ENCODE measurements around the gene TMED8.
"Not testable (repeated sequence)": the region's sequence is repeated elsewhere in the genome, so short reads cannot be mapped to it uniquely, and the experiment has no call there.

TMED8 gene

DNA sequence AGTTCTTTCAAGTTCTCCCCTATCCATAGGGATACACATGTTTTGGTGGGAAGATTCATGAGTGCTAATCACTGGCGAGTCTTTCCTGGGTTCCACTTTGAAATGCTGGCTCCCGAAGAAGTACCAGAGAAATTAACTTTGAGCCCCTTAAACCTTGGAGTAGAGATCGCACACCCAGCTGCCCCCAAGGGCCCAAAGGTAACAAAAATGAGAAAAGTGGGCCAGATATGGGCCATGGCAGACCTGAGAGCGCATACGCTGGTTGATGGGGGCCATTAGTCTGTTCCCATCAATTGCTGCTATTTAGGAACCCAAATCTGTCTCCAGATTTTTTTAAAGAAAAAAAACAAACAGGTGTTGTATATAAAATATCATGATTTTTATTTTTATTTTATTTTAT, 53.9 kb downstream of the TMED8 start:
- no peak for DNase-seq (ENCODE audit: low read depth)

- no peak for DNase-seq (ENCODE audit: low read depth)
These were observed 54.5 kb downstream of the TMED8 start for GRCh38 chr14:77322250-77322902.

DNA sequence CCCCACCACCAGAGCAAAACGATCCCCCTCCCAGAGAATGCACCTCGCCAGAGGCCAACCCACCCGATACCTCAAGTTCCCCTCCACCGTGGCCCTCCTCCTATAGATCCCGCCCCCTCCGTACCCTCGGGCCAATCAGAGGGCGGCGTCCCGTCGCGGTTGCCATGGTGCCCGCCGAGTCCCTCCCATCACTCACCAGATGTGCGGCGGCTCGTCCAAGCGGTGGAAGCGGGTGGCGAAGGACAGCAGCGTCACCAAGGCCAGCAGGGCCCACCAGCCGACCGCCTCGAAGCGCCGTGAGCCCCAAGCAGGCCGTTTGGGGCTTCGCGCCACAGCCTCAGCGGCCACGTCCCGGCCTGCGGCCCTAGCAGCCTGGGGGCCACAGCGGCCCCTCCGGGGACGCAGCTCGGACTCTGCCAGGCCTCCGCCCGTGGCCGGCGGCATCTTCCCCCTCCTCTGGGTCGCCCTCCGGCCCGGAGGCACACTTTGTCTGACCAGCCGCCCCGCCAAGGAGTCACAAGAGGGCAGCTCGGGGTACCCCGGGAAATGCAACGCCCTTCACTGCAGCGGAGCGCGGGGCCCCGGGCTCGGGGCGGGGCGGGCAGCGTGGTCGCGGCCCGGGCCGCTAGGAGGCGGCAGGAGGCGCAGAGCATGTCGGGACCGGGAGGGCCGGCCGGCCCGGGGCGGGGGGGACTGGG, 56.5 kb downstream of the TMED8 start, which contains the start of gene POMT2:
Gene POMT2 (minus strand): TSS at position 646 of the 698 bp plus-strand sequence. CDS start 202 bp downstream, at position 444.
- DNase-seq (ENCODE audit: low read depth), result peak; percentile 85

DNA sequence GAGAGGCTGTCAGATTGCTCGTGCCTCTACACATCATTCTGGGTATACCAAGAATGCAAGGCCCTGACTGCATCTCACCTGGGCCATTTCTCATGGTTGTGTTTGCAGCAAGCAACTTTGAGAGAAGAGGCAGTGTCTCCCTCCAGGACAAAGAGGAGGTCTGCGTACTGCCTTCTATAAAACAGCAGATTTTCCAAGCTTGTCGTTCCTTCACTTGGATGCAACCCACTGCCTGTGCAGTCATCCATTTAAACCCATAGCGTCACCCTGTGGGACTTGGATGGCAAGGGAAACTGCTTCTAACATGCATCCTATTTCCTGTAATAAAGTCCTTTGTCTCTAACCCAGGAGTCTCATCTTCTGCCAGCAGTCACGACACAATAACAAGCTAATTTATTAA, 57.5 kb downstream of the TMED8 start:
- no peak for DNase-seq (ENCODE audit: low read depth)

DNA sequence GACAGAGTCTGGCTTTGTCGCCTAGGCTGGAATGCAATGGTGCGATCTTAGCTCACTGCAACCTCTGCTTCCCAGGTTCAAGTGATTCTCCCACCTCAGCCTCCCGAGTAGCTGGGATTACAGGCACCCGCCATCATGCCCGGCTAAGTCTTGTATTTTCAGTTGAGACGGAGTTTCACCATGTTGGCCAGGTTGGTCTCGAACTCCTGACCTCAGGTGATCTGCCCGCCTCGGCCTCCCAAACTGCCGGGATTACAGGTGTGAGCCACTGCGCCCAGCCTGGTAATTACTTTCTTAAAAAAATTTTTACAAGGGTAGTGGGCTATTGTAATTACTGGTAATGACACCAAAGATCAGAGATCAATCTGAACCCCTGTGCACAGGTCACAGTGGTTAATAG, 58.1 kb downstream of the TMED8 start:
- DNase-seq (ENCODE audit: low read depth), result not testable (repeated sequence)

- DNase-seq (ENCODE audit: low read depth), result no peak
These were observed 58.8 kb downstream of the TMED8 start for GRCh38 chr14:77318006-77318553.

DNA sequence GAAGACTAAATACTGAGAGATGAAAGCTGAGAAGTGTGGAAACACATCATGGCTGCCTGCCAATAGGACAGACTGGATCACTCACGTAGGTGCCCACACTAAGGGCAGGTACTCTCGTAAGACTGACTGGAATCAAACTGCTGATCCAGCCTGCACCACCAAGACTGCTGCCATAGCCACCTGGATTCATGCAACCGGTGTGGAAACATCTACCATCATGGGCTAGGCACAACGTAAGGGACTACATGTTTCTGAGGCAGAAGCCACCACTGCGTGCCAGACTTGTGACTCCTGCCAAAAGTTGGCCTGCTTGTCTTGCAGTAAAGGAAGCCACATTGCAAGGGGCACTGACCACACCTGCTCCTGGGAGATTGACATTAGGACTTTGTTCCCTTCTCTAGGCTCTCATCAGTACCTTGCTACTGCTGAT, 60.0 kb downstream of the TMED8 start:
- DNase-seq (ENCODE audit: low read depth), result no peak

DNA sequence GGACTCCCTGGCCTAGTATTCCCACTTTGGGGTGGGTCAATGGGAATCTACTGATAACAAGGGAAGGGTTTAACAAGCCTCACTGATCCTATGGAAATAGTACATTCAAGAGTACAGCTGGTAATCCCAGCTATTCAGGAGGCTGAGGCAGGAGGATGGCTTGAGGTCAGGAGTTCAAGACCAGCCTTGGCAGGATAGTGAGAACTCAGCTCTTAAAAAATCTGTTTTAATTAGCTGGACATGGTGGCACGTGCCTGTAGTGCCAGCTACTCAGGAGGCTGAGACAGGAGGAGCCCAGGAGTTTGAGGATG, 60.7 kb downstream of the TMED8 start:
- DNase-seq (ENCODE audit: low read depth), result no peak

GRCh38 chr14:77314539-77315457, 62.1 kb downstream of the TMED8 start:
- DNase-seq (ENCODE audit: low read depth), result no peak

DNA sequence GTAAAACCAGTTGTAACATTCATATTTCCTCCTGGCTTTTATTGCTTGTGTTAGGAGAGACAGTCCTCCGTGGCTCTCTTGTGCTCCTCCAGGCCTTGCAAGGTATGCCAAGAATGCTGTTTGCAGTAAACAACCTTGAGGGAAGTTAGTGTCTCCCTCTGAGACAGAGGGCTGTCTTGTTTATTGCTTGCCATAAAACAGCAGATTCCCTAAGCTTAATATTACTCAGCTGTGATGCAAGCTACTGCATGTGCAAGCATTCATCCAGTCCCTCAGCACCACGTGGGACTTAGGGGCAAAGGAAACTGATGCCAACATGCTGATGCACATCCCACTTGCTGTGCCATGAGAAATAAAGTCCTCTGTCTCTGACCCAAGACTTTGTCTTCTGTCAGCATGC, 62.9 kb downstream of the TMED8 start:
- peak; percentile 89 for DNase-seq (ENCODE audit: low read depth)

DNA sequence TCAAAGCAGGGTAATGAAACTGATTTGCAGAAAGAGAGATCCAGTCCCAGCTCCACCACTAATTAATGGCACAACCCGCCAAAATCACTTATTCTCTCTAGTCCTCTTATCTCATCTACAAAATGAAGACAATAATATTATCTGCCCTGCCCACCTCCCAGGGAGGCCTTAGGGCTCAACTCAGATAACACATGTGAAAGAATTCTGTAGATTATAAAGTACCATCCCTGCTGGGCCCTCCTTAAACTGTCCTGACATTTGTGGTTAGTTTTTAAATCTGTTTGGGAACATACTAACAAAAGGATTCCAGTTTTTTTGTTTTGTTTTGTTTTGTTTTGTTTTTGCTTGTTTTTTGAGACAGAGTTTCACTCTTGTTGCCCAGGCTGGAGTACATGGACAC, 63.5 kb downstream of the TMED8 start:
- no peak for DNase-seq (ENCODE audit: low read depth)

DNA sequence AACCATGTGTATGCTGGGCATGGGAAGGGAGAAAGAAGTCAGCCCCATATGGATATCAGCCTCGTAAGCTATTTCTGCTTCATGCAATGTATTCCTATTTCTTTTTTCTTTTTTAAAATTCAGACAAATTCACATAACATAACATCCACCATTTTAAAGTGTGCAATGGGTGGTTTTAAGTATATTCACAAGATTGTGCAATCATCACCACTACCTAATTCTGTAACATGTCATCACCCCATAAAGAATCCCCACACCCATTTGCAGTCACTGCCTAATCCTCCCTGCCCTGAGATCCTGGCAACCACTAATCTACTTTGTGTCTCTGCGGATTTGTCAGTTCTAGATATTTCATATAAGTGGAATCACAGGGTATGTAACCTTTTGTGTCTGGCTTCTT, 65.7 kb downstream of the TMED8 start:
- no peak for DNase-seq (ENCODE audit: low read depth)

DNA sequence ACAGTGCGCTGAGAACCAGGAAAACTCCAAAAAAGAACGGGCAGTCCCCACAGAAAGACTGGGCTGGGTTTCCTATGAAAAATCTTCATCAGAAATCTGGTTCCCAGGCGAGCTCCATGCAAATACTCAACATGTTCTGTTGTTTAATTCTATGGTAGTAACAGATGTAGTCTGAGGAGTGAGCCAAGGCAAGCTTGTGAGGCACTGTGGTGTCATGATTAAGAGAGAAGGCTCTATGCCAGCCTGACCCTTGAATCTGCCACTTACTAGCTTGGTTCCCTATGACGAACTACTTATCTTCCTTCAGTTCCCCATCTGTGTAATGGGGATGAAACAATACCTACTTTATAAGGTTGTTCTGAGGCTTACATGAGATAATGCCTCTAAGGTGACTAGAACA, 66.9 kb downstream of the TMED8 start:
- DNase-seq (ENCODE audit: low read depth), result peak; percentile 22

DNA sequence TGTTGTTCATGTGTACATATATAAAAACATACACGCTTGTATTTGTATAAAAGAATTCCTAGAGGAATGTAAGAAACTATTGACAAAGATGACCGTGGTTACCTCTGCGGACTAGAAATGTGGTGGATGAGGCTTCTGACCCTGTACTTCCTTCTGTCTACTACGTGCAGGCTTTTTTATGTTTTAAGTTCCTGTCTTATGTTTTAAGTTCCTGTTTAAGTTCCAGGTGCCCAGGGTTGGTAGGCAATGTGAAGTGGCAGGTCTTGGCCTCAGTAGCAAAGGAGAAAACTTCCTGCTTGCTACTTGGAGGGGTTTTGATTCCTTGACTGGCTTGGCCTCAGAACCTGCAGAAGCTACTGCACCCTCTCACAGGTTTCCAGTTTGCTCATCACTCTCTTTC, 67.8 kb downstream of the TMED8 start:
- no peak for DNase-seq (ENCODE audit: low read depth)

DNA sequence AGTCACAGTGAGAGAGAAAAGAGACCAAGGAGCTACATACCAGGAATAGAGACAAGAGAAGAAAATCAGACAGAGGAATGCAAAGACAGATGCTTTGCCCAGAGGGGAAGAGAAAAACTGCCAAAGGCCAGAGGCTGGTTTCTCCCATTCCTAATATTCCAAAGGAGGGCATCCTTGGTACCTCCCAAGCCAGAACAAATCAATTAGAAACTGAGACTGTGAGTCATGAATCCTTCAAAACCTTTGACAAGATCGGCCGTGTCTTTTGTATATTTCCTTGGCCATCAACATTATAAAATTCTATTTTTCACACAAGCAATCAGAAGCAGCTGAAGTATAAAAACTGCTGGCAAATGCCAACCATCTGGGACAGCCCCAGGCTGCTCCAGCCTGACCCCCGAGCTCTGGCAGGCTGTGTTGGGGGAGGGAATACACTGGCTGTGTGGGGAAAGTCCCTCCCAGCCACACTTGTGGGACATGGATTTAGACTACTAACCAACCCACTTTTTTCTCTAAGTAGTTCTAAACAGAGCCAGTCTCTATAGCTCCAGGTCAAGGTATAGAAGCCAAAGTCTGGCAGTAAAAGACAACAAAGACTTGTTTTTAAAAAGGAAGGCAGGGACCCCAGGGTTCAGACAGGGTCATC, 69.9 kb downstream of the TMED8 start:
- peak; percentile 28 for DNase-seq (ENCODE audit: low read depth)

DNA sequence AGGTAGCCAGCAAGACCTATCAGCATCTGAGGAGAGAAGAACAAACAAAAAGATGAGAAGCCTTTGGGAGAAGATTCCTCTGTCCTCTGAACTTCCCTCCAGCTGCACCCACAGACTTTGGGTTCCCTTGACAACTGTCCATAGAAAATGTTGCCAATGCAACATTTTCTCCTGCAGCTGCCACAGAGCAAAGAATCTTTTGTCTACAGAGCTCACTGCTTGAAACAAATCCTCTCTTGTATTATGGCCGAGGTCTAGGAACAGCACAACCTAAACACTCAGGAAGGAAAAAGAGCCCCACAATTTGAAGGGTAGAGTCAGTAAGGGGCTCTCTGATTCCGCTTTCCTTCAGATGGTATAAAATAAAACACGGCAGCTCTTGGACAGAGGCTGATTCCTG, 70.5 kb downstream of the TMED8 start:
- DNase-seq (ENCODE audit: low read depth), result no peak

GRCh38 chr14:77305696-77306095, 71.2 kb downstream of the TMED8 start:
- no peak for DNase-seq (ENCODE audit: low read depth)

DNA sequence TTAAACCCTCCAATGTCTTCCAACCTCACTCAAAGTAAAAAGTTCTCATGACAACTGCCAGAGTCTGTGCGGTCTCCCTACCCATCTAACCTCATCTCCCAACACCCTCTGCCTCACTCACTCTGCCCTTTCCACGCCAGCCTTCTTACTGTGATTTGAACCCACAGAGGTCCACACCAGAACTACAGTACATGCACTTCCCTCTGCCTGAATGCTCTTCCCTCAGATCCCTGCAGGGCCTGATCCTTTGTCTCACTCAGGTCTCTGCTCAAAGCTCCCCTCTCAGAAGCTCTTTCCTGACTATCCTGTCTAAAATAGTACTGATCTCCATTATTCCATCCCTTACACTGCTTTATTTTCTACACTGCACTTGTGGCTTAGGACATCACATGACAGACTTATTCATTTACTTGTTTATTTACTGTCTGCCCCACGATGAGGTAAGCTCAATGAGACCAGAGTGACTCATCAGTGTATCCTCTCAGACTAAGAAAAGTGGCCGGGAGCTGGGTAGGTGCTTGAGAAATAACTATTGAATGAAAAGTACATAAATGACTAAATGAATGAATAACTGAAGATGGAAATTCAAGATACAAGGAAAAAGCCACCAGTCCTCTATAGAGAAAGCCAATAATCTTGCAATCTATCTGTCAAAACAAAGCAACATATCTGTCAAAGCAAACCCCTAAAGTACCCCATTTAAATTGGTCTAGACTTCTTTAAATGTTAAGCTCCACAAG, 73.3 kb downstream of the TMED8 start:
- DNase-seq (ENCODE audit: low read depth), result peak; percentile 87

DNA sequence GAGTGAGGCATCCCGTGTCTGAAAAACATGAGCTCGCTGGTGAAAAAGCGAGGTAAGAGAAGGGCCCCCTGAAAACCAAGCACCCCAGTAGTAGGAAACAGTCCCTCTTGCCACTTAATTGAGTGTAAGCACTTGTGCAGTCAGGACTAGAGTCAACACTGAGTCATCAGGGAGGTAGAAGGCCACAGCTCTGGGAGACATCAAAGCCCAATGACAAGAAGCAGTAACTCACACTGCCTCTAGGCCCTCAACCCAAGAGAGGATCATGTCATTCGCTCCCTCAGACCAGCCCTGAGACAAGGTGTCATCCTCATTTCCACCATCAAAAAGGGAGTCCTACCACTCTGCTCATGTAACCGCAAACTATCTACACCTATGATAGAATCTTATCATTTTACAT, 74.0 kb downstream of the TMED8 start:
- DNase-seq (ENCODE audit: low read depth), result no peak

DNA sequence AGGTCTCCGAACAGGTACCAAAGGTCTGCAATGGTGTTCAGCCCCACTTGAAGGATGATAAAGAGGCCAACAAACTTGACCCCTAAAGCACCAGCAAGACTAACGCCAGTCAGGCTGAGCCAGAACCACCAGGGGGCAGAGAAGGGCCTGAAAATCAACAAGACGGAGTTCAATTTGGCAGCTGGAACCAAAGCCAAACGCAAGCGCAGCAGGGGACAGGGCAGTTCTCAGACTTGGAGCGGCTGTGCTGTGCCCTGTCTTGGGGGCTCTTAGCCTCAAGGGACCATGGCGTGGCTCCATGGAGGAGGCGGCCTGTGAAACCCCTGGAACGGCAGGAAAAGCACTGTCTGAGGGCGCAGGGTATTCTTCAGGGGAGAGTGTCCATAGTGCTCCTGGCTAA, 75.8 kb downstream of the TMED8 start:
- peak; percentile 80 for DNase-seq (ENCODE audit: low read depth)

GRCh38 chr14:77299771-77300170, 77.1 kb downstream of the TMED8 start:
- DNase-seq (ENCODE audit: low read depth), result no peak
